ENCODE results near the gene KIF3A. TPM values are rescaled to one million over a fixed set of nuclear protein-coding genes. Genes with fewer than 3 reads are reported as not detected.

KIF3A gene
- total and polyA plus RNA-seq, 2 of the 8 experiments (the other 6 are each of a cell fraction or from before 2014, with no cell fraction given) = 3.1 to 13.1 TPM

GRCh38 chr5:132690156-132690555 lies 47.2 kb downstream of the KIF3A start (continued):
- TF ChIP-seq CTCF (IDR thresholded peaks at IDR 0.05; ENCODE audit: control extremely low read depth in 1 of 3, insufficient read depth in 1 of 3, low read depth in 1 of 3, low read length in 3 of 3) (no peak), TEAD4 (IDR thresholded peaks at IDR 0.05; ENCODE audit: low read depth, low read length) (no peak), TCF12 (IDR thresholded peaks at IDR 0.05; ENCODE audit: low read depth, low read length) (no peak), JUND (IDR thresholded peaks at IDR 0.05; ENCODE audit: low read length) (no peak), BACH1 (IDR thresholded peaks at IDR 0.05; ENCODE audit: low read length) (no peak), SIX5 (IDR thresholded peaks at IDR 0.05; ENCODE audit: low read depth, low read length) (no peak), GABPA (IDR thresholded peaks at IDR 0.05; ENCODE audit: borderline replicate concordance, insufficient read depth, low read length) (no peak)
